Activated CD8-positive, alpha-beta T cell treated with anti-CD3 and anti-CD28 coated beads, Interleukin-2, amount 10 ng/mL, durations not matched to agents 7 days and 5 days (primary cell): ENCODE data around the gene TBXAS1. TPM values are rescaled to one million over a fixed set of nuclear protein-coding genes. Genes with fewer than 3 reads are reported as not detected.
"Not testable (repeated sequence)": the region's sequence is repeated elsewhere in the genome, so short reads cannot be mapped to it uniquely, and the experiment has no call there.

Source experiments
- ATAC-seq: fragments of 150-1000 bp; cut with Tn5 transposase; one replicate; pipeline ENCODE4 v1.10.0; 2021; ENCODE audit warnings: moderate library complexity
- CTCF ChIA-PET: fragments of 350-600 bp; sonication (Branson Sonifier 250); formaldehyde crosslinking; loops from one replicate; lab custom pipeline; 2021; ENCODE audit warnings: antibody characterized with exemption; lab: Charles Lee
- POLR2A ChIA-PET: fragments of 350-600 bp; sonication (Branson Sonifier 250); formaldehyde crosslinking; loops from one replicate; lab custom pipeline; 2021; ENCODE audit warnings: antibody characterized with exemption; lab: Charles Lee
- DNase-seq: peaks from one replicate; pipeline ENCODE4 v3.0.0-alpha.2; 2020
- H3K27ac Mint-ChIP-seq: one replicate; pipeline ENCODE4 v1.8.0; 2021; ENCODE audit warnings: mild to moderate bottlenecking, mixed read lengths
- H3K27me3 Mint-ChIP-seq: one replicate; pipeline ENCODE4 v1.8.0; 2021; ENCODE audit warnings: low read depth, mixed read lengths
- H3K36me3 Mint-ChIP-seq: one replicate; pipeline ENCODE4 v1.8.0; 2021; ENCODE audit warnings: low read depth, mixed read lengths
- H3K4me1 Mint-ChIP-seq: one replicate; pipeline ENCODE4 v1.8.0; 2021; ENCODE audit warnings: low read depth, mixed read lengths
- H3K4me3 Mint-ChIP-seq: one replicate; pipeline ENCODE4 v1.8.0; 2021; ENCODE audit warnings: mild to moderate bottlenecking, mixed read lengths
- H3K9me3 Mint-ChIP-seq: one replicate; pipeline ENCODE4 v1.8.0; 2022; ENCODE audit warnings: mixed read lengths; ENCODE audit not compliant: insufficient read depth
- total RNA-seq, 2 experiments: library from RNA; stranded (reverse); gene quantifications; one replicate each; pipeline ENCODE4 v1.2.3, GENCODE V29; 2021

The TBXAS1 gene
- total RNA-seq, 2 experiments from 2014 or later = 1.6 to 2.0 TPM

- CTCF ChIA-PET = interaction anchor here (0.8 kb wide), 1 partner anchor 107 kb away, joined by 4 read pairs; no protein-coding TSS in a partner anchor
- DNase-seq (peak; percentile 17), ATAC-seq (no peak)
- H3K4me3 Mint-ChIP-seq = no peak overlapping the region
- H3K27me3 Mint-ChIP-seq = no peaks in the 10 kb centered on the region
- no peaks in the 10 kb centered on the region for H3K4me1 Mint-ChIP-seq
- no peaks in the 10 kb centered on the region for H3K36me3 Mint-ChIP-seq
- no peaks in the 10 kb centered on the region for H3K9me3 Mint-ChIP-seq
- POLR2A ChIA-PET = no interaction called here
- no peak overlapping the region for H3K27ac Mint-ChIP-seq
Observed at GRCh38 chr7:139895141-139895829, 66.2 kb downstream of the TBXAS1 start.

DNA sequence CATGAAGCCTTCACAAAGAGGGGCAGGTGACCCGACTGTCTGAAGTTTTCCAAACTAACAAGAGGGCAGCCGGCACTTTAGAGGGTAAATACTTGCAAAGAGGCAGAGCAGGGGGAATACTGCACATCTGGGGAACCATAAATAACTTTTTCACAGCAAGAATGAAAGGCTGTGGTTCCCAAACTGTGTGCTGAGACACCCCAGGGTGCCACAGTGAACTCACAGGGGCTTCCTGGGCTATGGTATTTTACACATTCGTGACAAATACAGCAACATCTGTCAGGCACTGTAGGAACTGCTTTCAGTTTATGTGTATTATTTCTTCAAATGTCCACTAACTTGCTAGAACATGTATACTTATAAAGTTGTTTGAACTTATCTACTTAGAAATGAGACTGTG is 67.2 kb downstream of the TBXAS1 start:
- Mint-ChIP-seq H3K27me3 (peaks cover 3% of the 10 kb centered on the region), H3K4me3 (no peak overlapping the region), H3K36me3 (no peaks in the 10 kb centered on the region), H3K4me1 (no peaks in the 10 kb centered on the region), H3K27ac (no peak overlapping the region), H3K9me3 (no peaks in the 10 kb centered on the region)
- DNase-seq = no peak
- POLR2A ChIA-PET = no interaction called here
- ATAC-seq = no peak
- CTCF ChIA-PET = no interaction called here

DNA sequence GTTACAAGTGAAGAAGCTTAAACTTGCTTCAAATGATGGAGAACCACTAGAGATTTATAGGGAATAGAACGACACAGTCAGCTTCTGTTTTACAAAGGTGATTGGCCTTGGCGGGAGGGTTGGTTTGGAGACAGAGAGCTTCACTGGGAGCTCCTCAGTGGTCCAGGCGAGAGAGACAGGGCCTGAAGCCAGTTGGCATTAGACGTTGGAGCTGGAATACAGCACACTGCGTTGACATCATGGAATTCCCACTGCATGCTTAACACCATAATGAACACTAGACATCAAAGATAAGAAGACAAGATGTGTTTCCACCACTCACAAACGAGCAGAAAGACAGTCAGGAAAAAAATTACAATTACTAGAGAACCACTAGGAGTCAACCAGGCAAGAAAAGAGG is 67.8 kb downstream of the TBXAS1 start:
- Mint-ChIP-seq H3K36me3 (no peaks in the 10 kb centered on the region), H3K9me3 (no peaks in the 10 kb centered on the region), H3K27me3 (peaks cover 3% of the 10 kb centered on the region), H3K27ac (no peak overlapping the region), H3K4me1 (no peaks in the 10 kb centered on the region), H3K4me3 (no peak overlapping the region)
- ATAC-seq = no peak
- DNase-seq = peak; percentile 8
- ChIA-PET POLR2A (no interaction called here), CTCF (no interaction called here)

- H3K9me3 Mint-ChIP-seq = no peaks in the 10 kb centered on the region
- H3K27me3 Mint-ChIP-seq = peaks cover 3% of the 10 kb centered on the region
- H3K36me3 Mint-ChIP-seq = no peaks in the 10 kb centered on the region
- DNase-seq = peak; percentile 16
- no peak for ATAC-seq
- ChIA-PET POLR2A (no interaction called here), CTCF (no interaction called here)
- H3K4me3 Mint-ChIP-seq = no peak overlapping the region
- H3K27ac Mint-ChIP-seq = no peak overlapping the region
- H3K4me1 Mint-ChIP-seq = no peaks in the 10 kb centered on the region
Observed at GRCh38 chr7:139897422-139898090, 68.5 kb downstream of the TBXAS1 start.

DNA sequence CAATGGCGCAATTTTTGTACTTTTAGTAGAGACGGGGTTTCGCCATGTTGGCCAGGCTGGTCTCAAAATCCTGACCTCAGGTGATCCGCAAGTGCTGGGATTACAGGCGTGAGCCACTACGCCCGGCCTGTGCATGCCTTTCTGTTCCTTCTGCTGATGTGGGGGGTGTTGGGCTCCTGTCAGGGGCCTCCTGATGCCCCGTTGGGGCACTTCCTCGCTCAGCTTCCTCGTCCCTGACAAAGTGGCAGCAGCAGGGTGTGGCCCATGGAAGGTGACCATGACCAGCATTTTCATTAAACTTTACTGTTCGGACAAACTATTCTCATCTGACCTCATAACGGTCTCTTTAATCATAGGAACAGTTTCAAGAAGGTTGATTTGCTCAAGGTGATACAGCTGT is 69.4 kb downstream of the TBXAS1 start:
- ChIA-PET POLR2A (no interaction called here), CTCF (no interaction called here)
- ATAC-seq (no peak), DNase-seq (peak; percentile 14)
- no peak overlapping the region for H3K27ac Mint-ChIP-seq
- H3K4me3 Mint-ChIP-seq = no peak overlapping the region
- H3K4me1 Mint-ChIP-seq = no peaks in the 10 kb centered on the region
- no peaks in the 10 kb centered on the region for H3K9me3 Mint-ChIP-seq
- H3K27me3 Mint-ChIP-seq = peaks cover 3% of the 10 kb centered on the region
- no peaks in the 10 kb centered on the region for H3K36me3 Mint-ChIP-seq

GRCh38 chr7:139899328-139899955 is 70.4 kb downstream of the TBXAS1 start:
- Mint-ChIP-seq H3K27ac (no peak overlapping the region), H3K4me1 (no peaks in the 10 kb centered on the region), H3K4me3 (no peak overlapping the region), H3K27me3 (peaks cover 7% of the 10 kb centered on the region), H3K36me3 (no peaks in the 10 kb centered on the region), H3K9me3 (no peaks in the 10 kb centered on the region)
- ATAC-seq = no peak
- POLR2A ChIA-PET = no interaction called here
- DNase-seq = no peak
- CTCF ChIA-PET = no interaction called here

DNA sequence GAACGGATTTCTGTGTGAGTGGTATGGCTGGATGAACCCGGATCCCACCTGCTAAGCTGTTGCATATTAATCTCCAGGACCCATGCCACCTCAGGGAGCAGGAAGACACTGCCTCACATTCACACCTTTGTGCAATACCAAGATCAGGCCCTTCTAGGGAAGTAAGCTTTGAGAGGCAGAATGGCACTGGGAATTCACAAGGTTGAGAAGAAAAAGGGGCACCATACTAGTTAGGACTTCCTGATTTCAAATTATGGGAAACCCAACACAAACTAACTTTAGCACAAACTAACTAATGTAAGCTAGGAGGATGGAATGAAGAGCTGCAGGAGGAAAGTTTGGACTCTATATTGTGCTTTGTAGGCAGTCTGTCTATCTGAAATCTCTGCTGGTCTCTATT is 71.3 kb downstream of the TBXAS1 start:
- ATAC-seq (no peak), DNase-seq (peak; percentile 14)
- Mint-ChIP-seq H3K9me3 (no peaks in the 10 kb centered on the region), H3K4me1 (no peaks in the 10 kb centered on the region), H3K27ac (no peak overlapping the region), H3K36me3 (no peaks in the 10 kb centered on the region), H3K4me3 (no peak overlapping the region), H3K27me3 (peaks cover 11% of the 10 kb centered on the region)
- ChIA-PET POLR2A (no interaction called here), CTCF (interaction anchor here (0.7 kb wide), 1 partner anchor 307 kb away, joined by 3 read pairs; no protein-coding TSS in a partner anchor)

DNA sequence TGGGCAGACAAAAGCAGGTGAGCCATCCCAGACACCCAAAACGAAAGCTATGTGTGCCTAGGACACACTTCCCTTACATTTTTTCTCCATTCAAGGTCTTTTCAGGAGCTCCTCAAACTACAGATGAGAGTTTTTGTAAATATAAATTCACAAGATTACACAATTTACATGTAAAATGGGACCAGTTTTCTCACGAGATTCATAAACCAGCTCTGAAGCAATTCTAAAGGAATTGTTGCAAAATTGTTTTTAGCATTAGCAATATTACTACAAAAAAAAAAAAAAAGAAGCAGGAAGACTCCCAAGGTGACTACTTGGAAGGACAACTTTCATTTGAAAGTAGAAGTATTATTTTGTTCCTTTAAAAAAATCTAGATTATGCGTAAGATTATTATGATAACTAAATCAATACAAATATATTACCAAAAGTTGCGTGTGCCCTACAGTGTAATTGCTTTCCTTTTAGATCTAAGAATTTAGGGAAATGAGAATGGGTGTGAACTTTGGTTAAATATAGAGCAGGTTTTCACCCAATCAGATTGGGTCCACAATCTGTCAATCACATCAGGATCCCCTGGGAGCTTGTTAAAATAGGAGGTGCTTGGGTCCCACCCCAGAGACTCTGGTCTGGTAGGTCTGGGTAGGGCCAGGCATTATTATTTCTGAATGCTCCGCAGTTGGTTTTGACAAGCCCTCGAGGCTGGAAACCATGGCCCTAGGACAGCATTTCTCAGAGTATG is 72.2 kb downstream of the TBXAS1 start:
- Mint-ChIP-seq H3K27ac (no peak overlapping the region), H3K4me1 (no peaks in the 10 kb centered on the region), H3K27me3 (peaks cover 11% of the 10 kb centered on the region), H3K9me3 (no peaks in the 10 kb centered on the region), H3K36me3 (no peaks in the 10 kb centered on the region), H3K4me3 (no peak overlapping the region)
- CTCF ChIA-PET = interaction anchor here (0.7 to 1.1 kb wide), 2 partner anchors 16 to 306 kb away, joined by 3 read pairs; no protein-coding TSS in a partner anchor
- POLR2A ChIA-PET = interaction anchor here (0.6 kb wide), 1 partner anchor 180 kb away, joined by 3 read pairs; no protein-coding TSS in a partner anchor
- ATAC-seq (no peak), DNase-seq (peak; percentile 13)

DNA sequence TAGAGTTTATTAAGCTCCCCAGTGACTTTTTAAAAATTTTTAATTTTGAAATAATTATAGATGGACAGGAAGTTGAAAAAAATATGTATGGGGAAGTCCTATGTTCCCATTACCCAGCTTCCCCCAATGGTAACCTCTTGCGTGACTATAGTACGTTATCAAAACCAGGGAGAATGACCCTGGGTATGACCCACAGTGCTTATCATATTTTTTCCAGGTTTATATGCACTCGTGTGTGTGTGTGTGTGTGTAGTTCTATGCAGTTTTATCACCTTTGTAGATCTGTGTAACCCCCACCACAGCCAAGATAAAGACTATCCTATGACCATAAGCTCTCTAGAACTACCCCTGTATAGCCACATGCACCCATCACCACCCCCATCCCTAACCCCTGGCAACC is 72.8 kb downstream of the TBXAS1 start:
- DNase-seq (peak; percentile 5), ATAC-seq (no peak)
- H3K27me3 Mint-ChIP-seq = peaks cover 11% of the 10 kb centered on the region
- H3K36me3 Mint-ChIP-seq = no peaks in the 10 kb centered on the region
- no peaks in the 10 kb centered on the region for H3K4me1 Mint-ChIP-seq
- H3K9me3 Mint-ChIP-seq = peaks cover 6% of the 10 kb centered on the region
- CTCF ChIA-PET = interaction anchor here (1.1 kb wide), 1 partner anchor 15 kb away, joined by 3 read pairs; no protein-coding TSS in a partner anchor
- POLR2A ChIA-PET = interaction anchor here (0.6 kb wide), 1 partner anchor 181 kb away, joined by 3 read pairs; no protein-coding TSS in a partner anchor
- H3K4me3 Mint-ChIP-seq = no peak overlapping the region
- no peak overlapping the region for H3K27ac Mint-ChIP-seq

- no peak for DNase-seq
- no peak for ATAC-seq
- peaks cover 11% of the 10 kb centered on the region for H3K27me3 Mint-ChIP-seq
- peaks cover 6% of the 10 kb centered on the region for H3K9me3 Mint-ChIP-seq
- ChIA-PET CTCF (no interaction called here), POLR2A (no interaction called here)
- H3K27ac Mint-ChIP-seq = no peak overlapping the region
- H3K4me3 Mint-ChIP-seq = no peak overlapping the region
- no peaks in the 10 kb centered on the region for H3K4me1 Mint-ChIP-seq
- no peaks in the 10 kb centered on the region for H3K36me3 Mint-ChIP-seq
Observed at GRCh38 chr7:139902436-139903102, 73.5 kb downstream of the TBXAS1 start.

- CTCF ChIA-PET, H3K9me3 Mint-ChIP-seq, H3K27ac Mint-ChIP-seq, DNase-seq, H3K4me3 Mint-ChIP-seq, H3K36me3 Mint-ChIP-seq, POLR2A ChIA-PET, H3K4me1 Mint-ChIP-seq, ATAC-seq: not testable (repeated sequence)
- H3K27me3 Mint-ChIP-seq = peaks cover 14% of the 10 kb centered on the region
Observed at GRCh38 chr7:139903103-139903477, 74.0 kb downstream of the TBXAS1 start.
